ENCODE measurements around the gene DDOST.
"Not testable (repeated sequence)": the region's sequence is repeated elsewhere in the genome, so short reads cannot be mapped to it uniquely, and the experiment has no call there.

Gene DDOST

DNA sequence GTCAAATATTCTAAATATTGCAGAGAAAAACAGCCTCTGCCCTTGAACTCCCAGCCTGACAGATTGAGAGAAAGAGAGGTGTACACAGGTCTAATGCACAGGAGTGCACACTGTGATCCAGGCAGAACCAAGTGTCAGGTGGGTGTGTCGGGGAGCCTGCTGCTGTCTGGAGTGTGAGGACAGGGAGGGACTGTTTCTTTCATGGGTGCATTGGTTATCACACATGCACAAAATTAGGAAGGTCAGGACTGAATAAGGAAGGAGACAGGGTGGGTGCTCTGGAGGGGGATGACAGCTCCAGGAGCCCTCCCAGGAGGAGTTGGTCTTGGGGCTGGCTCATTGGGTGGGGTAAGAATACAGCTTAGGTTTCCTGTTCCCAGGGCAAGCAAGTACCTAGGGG lies 41.2 kb downstream of the DDOST start:
- DNase-seq: no peak

DNA sequence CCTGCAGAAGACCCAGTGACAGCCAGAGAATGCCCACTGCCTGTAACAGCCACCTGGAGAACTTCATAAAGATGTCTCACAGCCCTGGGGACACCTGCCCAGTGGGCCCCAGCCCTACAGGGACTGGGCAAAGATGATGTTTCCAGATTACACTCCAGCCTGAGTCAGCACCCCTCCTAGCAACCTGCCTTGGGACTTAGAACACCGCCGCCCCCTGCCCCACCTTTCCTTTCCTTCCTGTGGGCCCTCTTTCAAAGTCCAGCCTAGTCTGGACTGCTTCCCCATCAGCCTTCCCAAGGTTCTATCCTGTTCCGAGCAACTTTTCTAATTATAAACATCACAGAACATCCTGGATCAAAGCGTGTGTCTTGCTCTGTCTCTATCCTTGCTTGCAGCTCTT lies 42.6 kb downstream of the DDOST start:
- no peak for DNase-seq

DNA sequence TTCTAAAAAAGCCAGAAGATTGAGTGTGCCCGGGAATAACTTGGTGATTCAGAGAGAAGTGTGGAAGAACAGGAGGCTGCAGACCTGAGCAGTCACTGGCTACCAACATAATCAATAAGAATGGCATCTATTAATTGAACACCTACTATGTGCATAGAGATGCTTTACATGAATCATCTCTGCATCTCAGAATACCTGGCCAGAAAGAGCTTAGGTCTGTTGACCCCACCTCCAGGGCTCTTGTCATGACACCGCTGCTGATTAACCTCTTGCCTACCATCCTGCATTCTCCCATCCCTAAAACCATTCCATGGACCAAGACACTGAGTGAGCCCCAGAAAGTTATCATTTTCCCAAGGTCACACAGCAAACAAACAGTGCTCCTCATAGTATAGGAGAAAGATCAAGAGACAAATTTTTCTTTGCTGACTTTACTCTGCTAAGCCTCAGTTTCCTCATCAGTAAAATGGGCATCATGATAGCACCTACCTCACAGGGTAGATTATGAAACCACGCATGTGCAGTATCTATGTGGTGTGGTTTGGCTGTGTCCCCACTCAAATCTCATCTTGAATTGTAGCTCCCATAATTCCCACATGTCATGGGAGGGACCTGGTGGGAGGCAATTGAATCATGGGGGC lies 44.2 kb downstream of the DDOST start:
- DNase-seq: no peak

DNA sequence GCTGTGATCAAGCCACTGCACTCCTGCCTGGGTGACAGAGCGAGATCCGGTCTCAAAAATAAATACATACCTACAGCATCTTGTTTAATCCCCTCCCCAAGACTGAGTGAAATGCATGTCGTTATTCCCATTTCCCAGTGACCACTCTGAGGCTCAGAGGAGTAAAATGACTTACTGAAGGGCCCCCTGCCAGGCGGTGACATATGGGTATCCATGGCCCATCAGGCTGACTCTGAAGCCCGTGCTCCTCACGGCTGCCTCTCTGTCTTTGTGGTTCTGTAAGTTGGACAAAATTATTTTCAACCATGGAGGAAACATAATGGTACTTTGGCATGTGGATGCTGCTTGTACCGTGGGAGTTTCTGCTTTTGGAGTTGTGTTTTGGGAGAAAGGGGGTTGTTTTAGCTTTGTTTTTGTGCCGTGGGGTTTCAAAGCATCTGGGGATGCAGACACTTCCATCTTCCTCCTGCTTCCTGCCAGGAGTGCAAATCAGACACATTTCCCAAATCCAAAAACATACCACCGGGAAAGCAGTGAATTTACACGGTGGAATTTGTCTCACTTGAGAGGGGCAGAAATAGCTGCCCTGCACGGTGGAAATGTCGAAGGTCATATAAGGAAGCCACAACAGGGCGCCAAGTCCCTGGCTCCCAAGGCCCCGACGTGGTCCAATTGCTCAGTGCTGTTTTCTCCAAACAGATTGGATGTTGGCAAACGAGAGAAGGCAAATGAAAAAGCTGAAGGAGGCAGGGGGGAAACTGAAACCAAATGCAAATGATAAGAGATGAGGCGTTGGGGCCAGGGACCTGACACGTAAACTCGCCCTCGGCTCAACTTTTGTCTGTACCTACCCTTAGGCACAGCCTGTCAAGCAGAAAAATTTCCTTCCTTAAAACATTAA lies 45.0 kb downstream of the DDOST start:
- no peak for DNase-seq

DNA sequence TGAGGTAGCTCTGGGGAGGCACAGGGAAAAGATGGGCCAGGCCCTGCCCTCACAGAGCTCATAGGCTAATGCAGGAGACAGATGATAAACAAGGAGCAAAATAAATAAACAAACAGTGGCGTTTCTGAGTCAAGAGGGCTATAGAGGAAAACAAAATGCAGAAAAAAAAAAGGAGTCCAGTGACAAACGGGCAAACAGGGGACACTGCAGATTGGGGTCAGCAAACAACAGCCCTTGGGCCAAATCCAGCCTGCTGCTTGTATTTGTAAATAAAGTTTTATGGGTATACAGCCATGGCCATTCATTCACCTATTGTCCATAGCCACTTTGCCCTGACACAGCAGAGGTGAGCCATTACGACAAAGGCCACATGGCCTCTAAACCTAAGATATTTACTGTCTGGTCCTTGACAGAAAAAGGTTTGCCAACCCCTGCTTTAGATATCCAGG lies 47.0 kb downstream of the DDOST start:
- DNase-seq: no peak

DNA sequence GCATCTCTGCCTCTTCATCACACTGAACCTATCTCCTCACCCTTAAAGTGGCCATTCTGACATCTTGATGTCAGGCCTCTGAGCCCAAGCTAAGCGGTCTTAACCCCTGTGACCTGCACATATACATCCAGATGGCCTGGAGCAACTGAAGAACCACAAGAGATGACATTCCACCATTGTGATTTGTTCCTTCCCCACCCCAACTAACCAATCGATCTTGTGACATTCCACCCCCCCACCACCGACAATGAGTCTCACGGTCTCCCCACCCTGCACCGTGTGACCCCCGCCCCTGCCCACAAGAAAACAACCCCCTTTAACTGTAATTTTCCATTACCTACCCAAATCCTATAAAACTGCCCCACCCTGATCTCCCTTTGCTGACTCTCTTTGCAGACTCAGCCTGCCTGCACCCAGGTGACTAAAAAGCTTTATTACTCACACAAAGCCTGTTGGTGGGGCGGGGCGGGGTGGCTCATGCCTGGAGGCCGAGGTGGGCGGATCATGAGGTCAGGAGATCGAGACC lies 48.9 kb downstream of the DDOST start:
- no peak for DNase-seq

DNA sequence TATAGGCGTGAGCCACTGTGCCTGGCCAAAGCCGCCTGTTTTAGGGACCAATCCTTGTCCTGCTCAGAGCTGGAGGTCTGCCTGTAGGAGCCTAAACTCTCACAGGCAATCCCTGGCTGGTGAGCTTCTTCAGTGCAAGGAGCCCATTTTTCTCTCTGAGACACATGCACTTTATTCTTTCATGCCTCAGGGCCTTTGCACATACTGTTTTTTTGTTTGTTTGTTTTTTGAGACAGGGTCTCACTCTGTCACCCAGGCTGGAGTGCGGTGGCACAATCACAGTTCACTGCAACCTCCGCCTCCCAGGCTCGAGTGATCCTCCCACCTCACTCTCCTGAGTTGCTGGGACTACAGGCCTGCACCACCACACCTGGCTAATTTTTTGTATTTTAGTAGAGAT lies 49.5 kb downstream of the DDOST start:
- DNase-seq: no peak

DNA sequence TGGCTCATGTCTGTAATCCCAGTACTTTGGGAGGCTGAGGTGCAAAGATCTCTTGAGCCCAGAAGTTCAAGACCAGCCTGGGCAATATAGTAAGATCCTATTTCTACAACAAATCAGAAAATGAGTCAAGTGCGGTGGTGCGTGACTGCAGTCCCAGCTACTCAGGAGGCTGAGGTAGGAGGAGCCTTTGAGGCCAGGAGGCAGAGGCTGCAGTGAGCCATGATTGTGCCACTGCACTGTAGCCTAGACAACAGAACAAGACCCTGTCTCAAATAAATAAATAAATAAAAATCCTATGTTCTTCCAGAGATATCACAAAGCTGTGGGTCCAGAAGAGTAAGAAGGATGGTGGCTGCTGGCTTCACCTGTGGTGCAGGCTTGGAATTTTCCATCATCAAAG lies 50.2 kb downstream of the DDOST start:
- no peak for DNase-seq

DNA sequence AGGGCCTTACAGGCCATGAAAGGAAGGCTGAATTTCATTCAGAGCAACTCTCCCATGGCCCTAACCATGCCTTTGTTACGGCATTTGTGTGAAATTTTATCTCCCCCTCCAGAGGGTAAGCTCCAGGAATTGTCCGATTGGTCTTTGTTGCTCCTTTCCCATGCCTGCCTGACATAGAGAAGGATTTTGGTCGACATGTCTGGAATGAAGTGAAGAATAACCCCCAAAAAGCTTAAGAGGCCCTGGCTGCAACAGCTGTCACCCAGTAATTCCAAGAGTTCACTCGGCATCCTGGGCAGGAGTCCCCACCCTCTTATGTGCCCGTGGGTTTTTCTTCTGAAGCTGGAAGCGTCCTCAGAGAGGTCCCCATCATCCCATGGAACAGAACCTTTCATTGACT lies 51.6 kb downstream of the DDOST start:
- DNase-seq: no peak

DNA sequence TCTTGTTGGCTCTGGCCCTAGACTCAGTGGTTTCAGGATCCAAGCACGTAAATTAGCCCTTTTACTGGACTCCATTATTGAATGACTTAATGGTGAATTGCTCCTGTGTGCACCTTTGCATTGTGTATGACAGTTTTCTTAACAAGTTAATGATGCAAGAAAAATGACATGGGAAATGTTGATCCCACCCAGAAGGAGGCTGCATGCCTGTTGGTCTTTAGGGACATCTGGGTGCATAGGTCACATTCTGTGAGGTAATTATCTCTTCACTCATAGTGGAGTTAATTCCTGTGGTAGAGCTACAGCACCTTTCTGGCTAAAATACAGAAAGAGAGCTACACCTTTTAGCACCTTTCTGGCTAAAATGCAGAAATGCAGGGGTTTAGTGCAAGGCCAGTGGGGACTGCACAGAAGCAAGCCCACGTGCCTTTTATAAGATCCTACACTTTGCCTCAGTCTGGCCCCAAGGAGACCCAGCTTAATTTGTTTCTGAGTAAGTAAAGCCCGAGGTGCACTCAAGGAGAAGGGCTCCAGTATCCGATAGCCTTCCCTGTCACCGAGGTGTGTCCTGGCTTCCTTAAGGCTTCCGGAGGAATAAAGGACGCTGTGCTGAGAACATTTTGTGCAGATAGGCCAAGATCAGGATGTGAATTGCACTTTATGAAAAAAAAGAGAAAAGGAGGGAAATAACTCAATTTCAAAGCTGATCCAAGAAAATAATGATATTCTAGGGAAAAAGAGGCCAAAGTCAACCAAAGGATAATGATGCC lies 54.2 kb downstream of the DDOST start:
- DNase-seq: not testable (repeated sequence)

DNA sequence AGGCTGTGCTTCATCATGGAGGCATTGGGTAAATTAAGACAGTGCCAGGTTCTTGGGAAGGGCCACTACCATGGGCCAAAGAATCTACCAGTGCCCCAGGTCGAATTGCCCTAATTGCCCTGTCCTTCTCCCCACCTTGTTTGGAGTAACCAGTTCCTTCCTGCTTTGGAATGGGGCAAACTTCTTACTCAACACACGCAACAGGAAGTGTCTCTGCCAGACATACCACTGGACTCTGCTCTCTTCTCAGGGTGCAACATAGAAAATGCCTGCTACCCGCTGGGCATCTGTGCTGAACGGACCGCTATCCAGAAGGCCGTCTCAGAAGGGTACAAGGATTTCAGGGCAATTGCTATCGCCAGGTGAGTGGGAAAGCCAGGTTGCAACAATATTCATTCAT lies 56.5 kb downstream of the DDOST start:
- DNase-seq: no peak

DNA sequence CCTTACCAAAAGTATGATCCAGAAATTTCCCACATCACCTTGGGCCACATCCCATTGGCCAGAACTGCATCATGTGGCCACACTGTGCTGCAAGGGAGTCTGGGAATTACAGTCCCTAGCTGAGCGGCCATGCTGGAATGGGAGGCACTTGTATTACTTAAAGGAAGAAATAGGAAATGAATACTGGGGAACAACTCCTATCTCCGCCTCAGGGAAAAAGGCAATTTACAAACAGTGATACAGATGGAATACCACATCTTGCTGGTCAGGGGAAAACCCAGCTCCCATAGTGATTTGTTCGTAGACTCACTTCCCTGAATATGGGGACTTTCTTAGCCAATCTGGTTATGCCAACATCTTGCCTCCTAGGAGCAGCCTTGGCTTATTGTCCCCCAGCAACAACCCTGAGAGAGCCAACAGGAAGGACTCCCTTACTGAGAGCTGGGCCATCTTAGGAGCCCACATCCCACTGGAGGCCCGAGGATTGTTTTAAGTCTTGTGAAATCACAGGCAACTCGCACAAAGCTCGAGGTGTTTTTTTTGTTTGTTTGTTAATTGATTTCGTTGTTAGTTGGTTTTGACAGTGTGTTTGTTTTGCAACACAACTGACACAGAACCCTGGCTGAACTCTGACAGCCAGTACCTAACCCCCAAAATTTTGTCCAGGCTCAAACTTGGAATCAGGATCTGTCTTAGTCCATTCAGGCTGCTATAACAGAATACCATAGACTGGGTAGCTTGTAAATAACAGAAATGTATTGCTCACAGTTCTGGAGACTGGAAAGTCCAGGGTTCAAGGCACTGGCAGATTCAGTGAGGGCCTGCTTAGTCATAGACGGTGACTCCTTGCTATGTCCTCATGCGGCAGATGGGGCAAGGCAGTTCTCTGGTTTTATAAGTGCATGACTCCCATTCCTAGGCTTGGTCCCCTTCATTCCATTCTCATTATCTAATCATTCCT lies 57.4 kb downstream of the DDOST start:
- no peak for DNase-seq

DNA sequence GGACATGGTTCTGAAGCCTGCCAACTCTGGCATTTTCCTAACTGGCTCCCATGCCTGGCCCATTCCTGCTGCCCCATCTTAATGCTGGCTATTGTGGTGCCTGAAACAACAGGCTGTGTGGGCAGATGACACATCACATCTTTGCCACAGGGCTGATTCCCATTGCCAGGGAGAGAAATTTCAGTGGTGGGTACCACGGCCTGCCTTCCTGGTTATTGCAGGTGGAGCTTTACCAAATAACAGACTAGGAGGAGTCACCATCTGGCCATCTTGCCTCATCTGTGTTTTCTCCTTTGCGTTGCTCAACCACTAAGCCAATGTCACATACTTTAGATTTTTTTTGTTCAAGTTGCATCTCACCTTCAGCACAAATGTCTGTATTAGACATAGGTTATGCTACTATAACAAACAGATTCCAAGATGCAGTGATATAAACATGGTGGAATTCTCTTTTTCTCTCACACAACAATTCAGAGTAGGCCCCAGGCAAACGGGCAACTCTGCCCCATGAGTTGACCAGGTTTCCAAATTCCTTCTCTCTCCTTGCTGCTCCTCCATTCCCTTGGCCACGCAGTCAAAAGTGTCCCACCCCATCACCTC lies 58.2 kb downstream of the DDOST start:
- no peak for DNase-seq

Data from Kasumi-1 (cell line).